IMR-90 (cell line): Measurements from ENCODE around the gene PPARG. TPM values are rescaled to one million over a fixed set of nuclear protein-coding genes. Genes with fewer than 3 reads are reported as not detected.

ENCODE experiments used
- ATAC-seq: fragments of 200-7000 bp; cut with Tn5 transposase; 2 replicates; pipeline ENCODE4 v1.9.1; 2020; ENCODE audit warnings: low read depth, mild to moderate bottlenecking, moderate library complexity
- BruUV-seq: library from RNA; stranded (reverse); fragments of 400-500 nt; replicated peaks from 2 replicates; lab custom pipeline; 2021; lab: Mats Ljungman, UMichigan
- CTCF ChIA-PET: fragments of 300-600 bp; formaldehyde crosslinking; extraction: SDS; loops from one replicate; lab custom pipeline; 2021; ENCODE audit warnings: antibody characterized with exemption; lab: Yijun Ruan, JAX
- POLR2A ChIA-PET: fragments of 300-600 bp; sonication (Branson Sonifier 250); formaldehyde crosslinking; loops from one replicate; lab custom pipeline; 2022; ENCODE audit warnings: antibody characterized with exemption; ENCODE audit not compliant: unreplicated experiment; lab: Charles Lee
- DNase-seq: peaks from one replicate; pipeline ENCODE4 v3.0.0; 2013
- H2AFZ ChIP-seq: replicated peaks from 2 replicates; pipeline ENCODE3; 2013; ENCODE audit warnings: low read length, mild to moderate bottlenecking; ENCODE audit not compliant: poor library complexity
- H2AK5ac ChIP-seq: 2 replicates; pipeline ENCODE4 v1.6.1; 2013; ENCODE audit warnings: low read depth, low read length, inconsistent platforms
- H2AK9ac ChIP-seq: replicated peaks from 2 replicates; pipeline ENCODE3; 2013; ENCODE audit warnings: mild to moderate bottlenecking, low read depth, low read length, moderate library complexity; ENCODE audit not compliant: poor library complexity
- H2BK120ac ChIP-seq: 2 replicates; pipeline ENCODE4 v1.6.1; 2013; ENCODE audit warnings: low read depth, low read length, inconsistent platforms
- H2BK15ac ChIP-seq: 3 replicates; pipeline ENCODE4 v1.6.1; 2013; ENCODE audit warnings: low read depth, low read length, inconsistent platforms
- H2BK20ac ChIP-seq: 2 replicates; pipeline ENCODE4 v1.6.1; 2013; ENCODE audit warnings: low read depth, mild to moderate bottlenecking, inconsistent platforms, low read length, moderate library complexity
- H2BK5ac ChIP-seq: 2 replicates; pipeline ENCODE4 v1.6.1; 2013; ENCODE audit warnings: mild to moderate bottlenecking, low read depth, low read length, inconsistent platforms; ENCODE audit not compliant: poor library complexity, severe bottlenecking
- H3K14ac ChIP-seq: replicated peaks from 2 replicates; pipeline ENCODE4 v1.6.1; 2013; ENCODE audit warnings: low read depth, low read length, inconsistent platforms
- H3K18ac ChIP-seq: 2 replicates; pipeline ENCODE4 v1.6.1; 2013; ENCODE audit warnings: low read depth, low read length, control low read depth
- H3K23ac ChIP-seq: 2 replicates; pipeline ENCODE4 v1.6.1; 2013; ENCODE audit warnings: low read depth, low read length, inconsistent platforms
- H3K27ac ChIP-seq: 2 replicates; pipeline ENCODE4 v1.5.1; 2013; ENCODE audit warnings: mild to moderate bottlenecking, control low read depth, low read length; ENCODE audit not compliant: insufficient read depth
- H3K27me3 ChIP-seq: 2 replicates; pipeline ENCODE4 v1.6.1; 2013; ENCODE audit warnings: low read length; ENCODE audit not compliant: control insufficient read depth, insufficient read depth
- H3K36me3 ChIP-seq: 2 replicates; pipeline ENCODE4 v1.6.1; 2013; ENCODE audit warnings: low read length, mixed read lengths; ENCODE audit not compliant: control insufficient read depth, insufficient read depth
- H3K4ac ChIP-seq: 2 replicates; pipeline ENCODE4 v1.6.1; 2013; ENCODE audit warnings: low read depth, low read length, inconsistent platforms
- H3K4me1 ChIP-seq: 2 replicates; pipeline ENCODE4 v1.6.1; 2013; ENCODE audit warnings: low read length, mixed read lengths; ENCODE audit not compliant: control insufficient read depth, insufficient read depth
- H3K4me2 ChIP-seq: 2 replicates; pipeline ENCODE4 v1.6.1; 2013; ENCODE audit warnings: low read depth, mild to moderate bottlenecking, control low read depth, low read length, moderate library complexity
- H3K4me3 ChIP-seq: 2 replicates; pipeline ENCODE4 v1.5.1; 2013; ENCODE audit warnings: low read depth, mild to moderate bottlenecking, control low read depth, low read length, moderate library complexity; ENCODE audit not compliant: insufficient read depth
- H3K56ac ChIP-seq: 2 replicates; pipeline ENCODE4 v1.6.1; 2013; ENCODE audit warnings: low read length, inconsistent platforms; ENCODE audit not compliant: insufficient read depth; ENCODE audit errors: extremely low read depth
- H3K79me1 ChIP-seq, 2 experiments: 2 replicates each; pipeline ENCODE4 v1.6.1; 2013; ENCODE audit warnings: low read length in 2 of 2, inconsistent platforms in 1 of 2, low read depth in 1 of 2
- H3K9ac ChIP-seq: 2 replicates; pipeline ENCODE4 v1.6.1; 2013; ENCODE audit warnings: low read depth, low read length, control low read depth
- H3K9me1 ChIP-seq: 2 replicates; pipeline ENCODE4 v1.6.1; 2013; ENCODE audit warnings: low read length, inconsistent platforms; ENCODE audit not compliant: insufficient read depth
- H3K9me3 ChIP-seq: 2 replicates; pipeline ENCODE4 v1.6.1; 2013; ENCODE audit warnings: low read length; ENCODE audit not compliant: control insufficient read depth, insufficient read depth
- H4K20me1 ChIP-seq: 2 replicates; pipeline ENCODE4 v1.6.1; 2013; ENCODE audit warnings: low read length, inconsistent platforms; ENCODE audit not compliant: insufficient read depth
- H4K5ac ChIP-seq: 2 replicates; pipeline ENCODE4 v1.6.1; 2013; ENCODE audit warnings: mild to moderate bottlenecking, low read depth, low read length, control low read depth
- H4K8ac ChIP-seq, 2 experiments: 2 replicates each; pipeline ENCODE4 v1.6.1; 2013; ENCODE audit warnings: low read depth in 2 of 2, low read length in 2 of 2, control low read depth in 1 of 2, inconsistent platforms in 1 of 2
- H4K91ac ChIP-seq: 2 replicates; pipeline ENCODE4 v1.6.1; 2013; ENCODE audit warnings: low read depth, low read length, inconsistent platforms; ENCODE audit not compliant: insufficient read depth
- BHLHE40 ChIP-seq: fragments of 150-350 bp; IDR thresholded peaks from 2 replicates; pipeline ENCODE4 v1.6.1; 2016; ENCODE audit warnings: mild to moderate bottlenecking, low read depth, low read length
- CEBPB ChIP-seq: IDR thresholded peaks from 2 replicates; pipeline ENCODE4 v1.6.1; 2012; ENCODE audit warnings: low read depth, low read length, improper control_type of control experiment
- CHD1 ChIP-seq: IDR thresholded peaks from 2 replicates; pipeline ENCODE4 v1.6.1; 2012; ENCODE audit warnings: low read depth, low read length, improper control_type of control experiment
- CTCF ChIP-seq: conservative IDR thresholded peaks from 2 replicates; pipeline ENCODE4 v1.5.1; 2012; ENCODE audit warnings: mild to moderate bottlenecking, low read depth, low read length, improper control_type of control experiment
- ELK1 ChIP-seq: fragments of 150-350 bp; IDR thresholded peaks from 2 replicates; pipeline ENCODE4 v1.6.1; 2016; ENCODE audit warnings: low read depth, mild to moderate bottlenecking, low read length, moderate library complexity, borderline replicate concordance
- FOS ChIP-seq: fragments of 150-350 bp; IDR thresholded peaks from 2 replicates; pipeline ENCODE4 v1.6.1; 2016; ENCODE audit warnings: low read depth, low read length
- MAFK ChIP-seq: IDR thresholded peaks from 2 replicates; pipeline ENCODE4 v1.6.1; 2012; ENCODE audit warnings: low read depth, low read length, improper control_type of control experiment
- MAZ ChIP-seq: IDR thresholded peaks from 2 replicates; pipeline ENCODE4 v1.6.1; 2012; ENCODE audit warnings: low read depth, mild to moderate bottlenecking, low read length, improper control_type of control experiment, moderate library complexity, borderline replicate concordance
- MXI1 ChIP-seq: IDR thresholded peaks from 2 replicates; pipeline ENCODE4 v1.6.1; 2012; ENCODE audit warnings: low read depth, mild to moderate bottlenecking, low read length, moderate library complexity, borderline replicate concordance
- NFE2L2 ChIP-seq: fragments of 150-350 bp; IDR thresholded peaks from 2 replicates; pipeline ENCODE4 v1.6.1; 2016; ENCODE audit warnings: low read depth, mild to moderate bottlenecking, low read length
- POLR2A ChIP-seq: IDR thresholded peaks from 2 replicates; pipeline ENCODE4 v1.6.1; 2012; ENCODE audit warnings: mild to moderate bottlenecking, low read depth, low read length
- RAD21 ChIP-seq: IDR thresholded peaks from 2 replicates; pipeline ENCODE4 v1.6.1; 2012; ENCODE audit warnings: low read length, improper control_type of control experiment
- RCOR1 ChIP-seq: IDR thresholded peaks from 2 replicates; pipeline ENCODE4 v1.6.1; 2012; ENCODE audit warnings: mild to moderate bottlenecking, low read length, improper control_type of control experiment; ENCODE audit not compliant: insufficient replicate concordance
- RFX5 ChIP-seq: IDR thresholded peaks from 2 replicates; pipeline ENCODE4 v1.8.0; 2012; ENCODE audit warnings: low read depth, mild to moderate bottlenecking, low read length, moderate library complexity
- SMC3 ChIP-seq: fragments of 150-350 bp; IDR thresholded peaks from 2 replicates; pipeline ENCODE4 v1.6.1; 2016; ENCODE audit warnings: low read depth, mild to moderate bottlenecking, antibody characterized with exemption, low read length, moderate library complexity
- WGBS, 2 experiments: methylation state at CpG; one replicate each; pipeline versions ENCODE4 v1.1.5 to v1.1.7; 2013; ENCODE audit warnings: missing lambda C conversion rate in 2 of 2; ENCODE audit not compliant: insufficient read length in 1 of 2; ENCODE audit errors: extremely low coverage in 2 of 2; 5-methylcytosine and 5-hydroxymethylcytosine counted together
- dilution Hi-C: fragments of 300-500 bp; cut with HindIII; formaldehyde crosslinking; loops from one replicate; pipeline ENCODE4 v1.14.3; 2018; ENCODE audit warnings: low sequenced_read_pairs; ENCODE audit not compliant: unreplicated experiment
- in situ Hi-C: fragments of 300-500 bp; cut with MboI; formaldehyde crosslinking; loops from 3 replicates; pipeline ENCODE4 v1.14.3; 2019; ENCODE audit warnings: low sequenced_read_pairs, inconsistent platforms, mixed read lengths
- intact Hi-C: fragments of 100-400 bp; cut with micrococcal nuclease; formaldehyde crosslinking; loops from 2 replicates; pipeline ENCODE4 v1.10.0; 2022
- polyA plus RNA-seq, 3 experiments: library from polyadenylated mRNA; depleted of rRNA; stranded (reverse); fragments of >200 nt; gene quantifications; 2 replicates each; pipeline ENCODE4 v1.2.3, GENCODE V29; 2012; ENCODE audit warnings: low replicate concordance in 1 of 3
- total RNA-seq: library from RNA; depleted of rRNA; stranded (reverse); fragments of >200 nt; gene quantifications from 2 replicates; pipeline ENCODE4 v1.2.3, GENCODE V29; 2012
- TF ChIP-seq, protein P1 (sequence below): fragments of 150-350 bp; IDR thresholded peaks from 2 replicates; pipeline ENCODE4 v1.6.1; 2017; ENCODE audit warnings: mild to moderate bottlenecking, antibody characterized with exemption, low read length, low read depth

Gene PPARG
- total and polyA plus RNA-seq, 2 of the 4 experiments (the other 2 are of a cell fraction) = 11.2 to 23.8 TPM

DNA sequence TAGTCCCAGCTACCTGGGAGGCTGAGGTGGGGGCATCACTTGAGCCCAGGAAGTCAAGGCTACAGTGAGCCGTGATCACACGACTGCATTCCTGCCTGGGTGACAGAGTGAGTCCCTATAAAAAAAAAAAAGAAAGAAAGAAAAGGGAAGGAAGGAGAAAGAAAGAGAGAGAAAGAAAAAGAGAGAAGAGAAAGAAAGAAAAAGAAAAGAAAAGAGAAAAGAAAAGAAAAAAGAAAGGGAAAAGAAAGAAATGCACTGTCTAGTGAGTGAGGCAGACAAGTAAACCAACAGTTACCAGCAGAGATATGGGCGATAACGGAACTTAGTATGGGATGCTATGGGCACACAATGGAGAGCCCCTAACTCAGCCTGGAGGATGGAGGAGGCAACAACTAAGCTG is 158.2 kb downstream of the PPARG start:
- H2BK15ac ChIP-seq = no peak overlapping the region
- H3K23ac ChIP-seq = no peak overlapping the region
- H3K36me3 ChIP-seq = no peaks in the 10 kb centered on the region
- ChIA-PET POLR2A (no interaction called here), CTCF (no interaction called here)
- H4K5ac ChIP-seq = no peak overlapping the region
- intact Hi-C loops = no loop called here
- H3K27me3 ChIP-seq = peaks cover 6% of the 10 kb centered on the region; the same call in 1 of the 2 replicates
- no peak overlapping the region for H3K4ac ChIP-seq
- peaks cover 6% of the 10 kb centered on the region for H3K4me1 ChIP-seq
- no peak overlapping the region for H2BK5ac ChIP-seq
- no peak overlapping the region for H3K18ac ChIP-seq
- H2AK9ac ChIP-seq = no peak overlapping the region
- no peaks in the 10 kb centered on the region for H3K9me1 ChIP-seq
- no peak overlapping the region for H2BK20ac ChIP-seq
- no TSS peak for BruUV-seq
- H4K91ac ChIP-seq = no peak overlapping the region
- in situ Hi-C loops = no loop called here
- H3K9ac ChIP-seq = no peak overlapping the region
- H2AFZ ChIP-seq = no peak overlapping the region
- no peak overlapping the region for H2AK5ac ChIP-seq
- H3K14ac ChIP-seq = no peak overlapping the region
- no peak overlapping the region for H4K8ac ChIP-seq
- TF ChIP-seq SMC3 (no peak), CTCF (no peak), CEBPB (no peak), POLR2A (no peak), MXI1 (no peak), NFE2L2 (no peak), CHD1 (no peak), BHLHE40 (no peak), FOS (no peak), RAD21 (no peak), RFX5 (no peak), MAZ (no peak), ELK1 (no peak), RCOR1 (no peak), MAFK (no peak)
- TF ChIP-seq, protein P1, sequence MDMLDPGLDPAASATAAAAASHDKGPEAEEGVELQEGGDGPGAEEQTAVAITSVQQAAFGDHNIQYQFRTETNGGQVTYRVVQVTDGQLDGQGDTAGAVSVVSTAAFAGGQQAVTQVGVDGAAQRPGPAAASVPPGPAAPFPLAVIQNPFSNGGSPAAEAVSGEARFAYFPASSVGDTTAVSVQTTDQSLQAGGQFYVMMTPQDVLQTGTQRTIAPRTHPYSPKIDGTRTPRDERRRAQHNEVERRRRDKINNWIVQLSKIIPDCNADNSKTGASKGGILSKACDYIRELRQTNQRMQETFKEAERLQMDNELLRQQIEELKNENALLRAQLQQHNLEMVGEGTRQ = no peak
- H4K20me1 ChIP-seq = no peaks in the 10 kb centered on the region
- no peak overlapping the region for H3K4me2 ChIP-seq
- WGBS, 2 experiments = 80% methylated on average over 1 of the region's 4 CpGs; no CpG with 5 or more reads in 1 of the 2 experiments
- no peak overlapping the region for H3K4me3 ChIP-seq
- H3K27ac ChIP-seq = no peak overlapping the region
- H2BK120ac ChIP-seq = no peak overlapping the region
- no peak for ATAC-seq
- dilution Hi-C loops = no loop called here
- H3K56ac ChIP-seq = no peak overlapping the region
- peaks cover 5% of the 10 kb centered on the region; the same call in 1 of the 2 replicates for H3K9me3 ChIP-seq
- DNase-seq = no peak
- H3K79me1 ChIP-seq = no peaks in the 10 kb centered on the region
